K562 (cell line): ENCODE results near the gene DLAT. TPM values are rescaled to one million over a fixed set of nuclear protein-coding genes. Genes with fewer than 3 reads are reported as not detected.

Source experiments
- EP300 ChIP-seq: IDR thresholded peaks from 2 replicates; pipeline ENCODE4 v1.6.1; 2012; ENCODE audit warnings: low read length, improper control_type of control experiment
- FOS ChIP-seq: IDR thresholded peaks from 3 replicates; pipeline ENCODE4 v1.6.1; 2011; ENCODE audit not compliant: insufficient read length; ENCODE audit errors: extremely low read depth
- FUS ChIP-seq: fragments of 200-400 bp; formaldehyde crosslinking; optimal IDR thresholded peaks from 2 replicates; pipeline ENCODE3; 2017; ENCODE audit warnings: low read depth, low read length
- IFI16 ChIP-seq: fragments of 250-450 bp; sonication (Bioruptor Pico); IDR thresholded peaks from 2 replicates; pipeline ENCODE4 v2.1.2; 2022; ENCODE audit warnings: mild to moderate bottlenecking, inconsistent platforms
- KDM2B ChIP-seq: fragments of 250-450 bp; sonication (Bioruptor Pico); IDR thresholded peaks from 2 replicates; pipeline ENCODE4 v1.8.0; 2021; ENCODE audit warnings: mild to moderate bottlenecking, moderate library complexity
- KDM5B ChIP-seq: fragments of 200-600 bp; sonication (generic); IDR thresholded peaks from 2 replicates; pipeline ENCODE4 v1.6.1; 2012; ENCODE audit warnings: low read depth, mild to moderate bottlenecking, moderate library complexity, low read length, control low read depth, inconsistent platforms; ENCODE audit not compliant: insufficient replicate concordance
- MEF2A ChIP-seq: IDR thresholded peaks from 2 replicates; pipeline ENCODE4 v1.6.1; 2011; ENCODE audit warnings: low read depth, mild to moderate bottlenecking, low read length, moderate library complexity; ENCODE audit not compliant: control insufficient read depth
- NFRKB ChIP-seq: fragments of 450-650 bp; IDR thresholded peaks from 2 replicates; pipeline ENCODE4 v1.6.1; 2016; ENCODE audit warnings: low read depth
- NUFIP1 ChIP-seq: fragments of 450-650 bp; IDR thresholded peaks from 2 replicates; pipeline ENCODE4 v1.6.1; 2018; ENCODE audit not compliant: partially characterized antibody
- PHF20 ChIP-seq: fragments of 450-650 bp; IDR thresholded peaks from 2 replicates; pipeline ENCODE4 v1.6.1; 2018; ENCODE audit not compliant: partially characterized antibody
- RFX7 ChIP-seq: fragments of 250-450 bp; sonication (Bioruptor Pico); IDR thresholded peaks from 2 replicates; pipeline ENCODE4 v1.5.1; 2021; ENCODE audit warnings: mild to moderate bottlenecking
- SP2 ChIP-seq: IDR thresholded peaks from 2 replicates; pipeline ENCODE4 v1.6.1; 2011; ENCODE audit warnings: mild to moderate bottlenecking, low read depth, low read length, moderate library complexity; ENCODE audit not compliant: poor library complexity, severe bottlenecking; ENCODE audit errors: extremely low read depth
- TCF7 ChIP-seq: sonication (generic); IDR thresholded peaks from 2 replicates; pipeline ENCODE4 v1.6.1; 2016; ENCODE audit warnings: antibody characterized with exemption, borderline replicate concordance
- TRIM28 ChIP-seq: fragments of 450-650 bp; IDR thresholded peaks from 2 replicates; pipeline ENCODE4 v1.6.1; 2017
- ZBTB11 ChIP-seq, 3 experiments: fragments of 200-800 bp in 1 of 3; fragments of 250-450 bp in 1 of 3; fragments of 450-650 bp in 1 of 3; sonication (Bioruptor Pico) in 1 of 3; sonication (Bioruptor generic) in 1 of 3; formaldehyde crosslinking in 1 of 3; IDR thresholded peaks; 2 replicates each; pipeline versions ENCODE4 v1.6.1 to v1.8.0; 2016 to 2022; ENCODE audit warnings: mild to moderate bottlenecking in 2 of 3, missing genetic modification characterization in 2 of 3, missing compliant biosample characterization in 1 of 3, moderate library complexity in 1 of 3
- ZKSCAN8 ChIP-seq: fragments of 200-800 bp; sonication (Bioruptor generic); IDR thresholded peaks from 2 replicates; pipeline ENCODE4 v1.6.1; 2016; ENCODE audit warnings: missing genetic modification characterization, missing compliant biosample characterization
- ZNF224 ChIP-seq: sonication (generic); formaldehyde crosslinking; IDR thresholded peaks from 2 replicates; pipeline ENCODE4 v1.8.0; 2022; ENCODE audit warnings: mild to moderate bottlenecking, missing genetic modification reagents
- ZNF609 ChIP-seq: sonication (generic); formaldehyde crosslinking; IDR thresholded peaks from 2 replicates; pipeline ENCODE4 v1.8.1; 2023; ENCODE audit warnings: missing genetic modification reagents, mild to moderate bottlenecking, borderline replicate concordance
- polyA plus RNA-seq, 8 experiments: library from polyadenylated mRNA; depleted of rRNA in 4 of 8; stranded (reverse) in 5 of 8; unstranded in 3 of 8; fragments of >200 nt; fragmentation: Nextera tagmentation in 2 of 8; fragmentation: Illumina TruSeq in 1 of 8; extraction: Ambion mirVana in 2 of 8; extraction: Trizol in 1 of 8; gene quantifications; 2 replicates each; pipeline versions ENCODE4 v1.2.1 to v1.2.3, GENCODE V29; 2011 to 2014; ENCODE audit warnings: inconsistent platforms in 1 of 8, missing spikeins in 1 of 8
- total RNA-seq, 7 experiments: library from RNA; depleted of rRNA in 6 of 7; stranded (reverse); fragments of >200 nt in 6 of 7; fragmentation: Illumina TruSeq in 2 of 7; extraction: Trizol in 2 of 7; gene quantifications; 2 replicates each; pipeline versions ENCODE4 v1.2.1 to v1.2.3, GENCODE V29; 2011 to 2021; ENCODE audit warnings: low replicate concordance in 1 of 7
- TF ChIP-seq, protein P1 (sequence below): fragments of 250-450 bp; sonication (Bioruptor Pico); IDR thresholded peaks from 2 replicates; pipeline ENCODE4 v1.6.1; 2021; ENCODE audit warnings: mild to moderate bottlenecking

Gene DLAT
- total and polyA plus RNA-seq, 9 of the 15 experiments (the other 6 are each of a cell fraction or from before 2014, with no cell fraction given), result 41.7 to 152 (median 105) TPM

DNA sequence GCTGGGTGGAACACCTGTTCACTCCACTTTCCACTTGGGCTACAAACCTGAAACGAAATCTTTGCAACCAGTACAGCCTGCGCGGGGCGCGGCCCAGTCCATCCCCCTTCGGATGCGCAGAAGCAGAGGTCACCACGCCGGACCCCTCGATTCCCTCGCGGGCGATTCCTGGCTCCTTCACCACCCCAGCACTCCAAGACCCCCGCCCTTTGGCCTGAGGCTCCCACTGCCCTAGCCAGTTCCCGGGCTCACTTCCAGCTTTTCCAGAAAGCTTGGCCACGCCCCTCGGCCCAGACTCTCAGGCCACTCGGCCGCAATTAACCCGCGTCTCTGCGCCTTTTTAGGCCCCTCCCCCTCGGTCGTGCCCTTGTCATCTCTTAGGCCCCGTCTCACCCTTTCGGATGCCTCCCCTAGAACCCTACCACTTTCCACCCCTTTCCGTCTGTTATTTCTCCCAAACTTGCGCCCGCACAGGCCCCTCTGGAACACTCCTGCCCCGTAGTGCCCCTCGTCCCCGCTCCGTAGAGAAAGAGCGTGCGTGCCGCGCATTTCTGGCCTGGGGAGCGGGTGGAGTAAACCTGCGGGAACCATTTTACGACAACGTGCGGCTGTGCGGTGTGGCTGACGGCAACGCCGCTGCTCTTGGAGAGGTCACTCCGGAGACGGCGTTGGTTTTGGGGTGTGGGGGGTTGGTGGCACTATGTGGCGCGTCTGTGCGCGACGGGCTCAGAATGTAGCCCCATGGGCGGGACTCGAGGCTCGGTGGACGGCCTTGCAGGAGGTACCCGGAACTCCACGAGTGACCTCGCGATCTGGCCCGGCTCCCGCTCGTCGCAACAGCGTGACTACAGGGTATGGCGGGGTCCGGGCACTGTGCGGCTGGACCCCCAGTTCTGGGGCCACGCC is at the start of gene DLAT (continued):
- TF ChIP-seq, protein P1, sequence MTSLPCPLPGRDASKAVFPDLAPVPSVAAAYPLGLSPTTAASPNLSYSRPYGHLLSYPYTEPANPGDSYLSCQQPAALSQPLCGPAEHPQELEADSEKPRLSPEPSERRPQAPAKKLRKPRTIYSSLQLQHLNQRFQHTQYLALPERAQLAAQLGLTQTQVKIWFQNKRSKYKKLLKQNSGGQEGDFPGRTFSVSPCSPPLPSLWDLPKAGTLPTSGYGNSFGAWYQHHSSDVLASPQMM (CRISPR knock-in tag), result no peak
- TF ChIP-seq ZBTB11 (CRISPR knock-in tag; IDR thresholded peaks at IDR 0.05), result peak in 1 of 3 experiments; percentile 89; a peak in 2 of 6 replicates
- TF ChIP-seq KDM5B, result peak; percentile 86
- peak; percentile 90 for TF ChIP-seq PHF20
- no peak for TF ChIP-seq IFI16 (CRISPR knock-in tag)
- TF ChIP-seq FUS, result no peak
- peak; percentile 78 for TF ChIP-seq NFRKB
- no peak for TF ChIP-seq RFX7 (CRISPR knock-in tag)
- TF ChIP-seq TRIM28, result peak; percentile 46
- TF ChIP-seq NUFIP1, result no peak
- peak; percentile 7; the same call in 1 of the 2 replicates for TF ChIP-seq TCF7
- no peak for TF ChIP-seq ZNF609
- TF ChIP-seq KDM2B (CRISPR knock-in tag), result no peak
- no peak for TF ChIP-seq ZKSCAN8 (CRISPR knock-in tag)
- no peak for TF ChIP-seq MEF2A
- TF ChIP-seq EP300, result no peak; the same call in 1 of the 2 replicates
- TF ChIP-seq FOS, result no peak
- TF ChIP-seq ZNF224 (CRISPR knock-in tag), result no peak; the same call in 1 of the 2 replicates
- TF ChIP-seq SP2, result no peak
